Stimulated activated CD4-positive, alpha-beta T cell treated with anti-CD3 and anti-CD28 coated beads, Interleukin-1b, Interleukin-23, amount 100 ng/mL, for 4 hours (primary cell): ENCODE results near the gene QRICH1.

Source experiments
- DNase-seq, 2 donors: peaks; one replicate each; pipeline ENCODE4 v3.0.0-alpha.2; 2020; ENCODE audit warnings: low read depth in 2 of 2

The QRICH1 gene

DNA sequence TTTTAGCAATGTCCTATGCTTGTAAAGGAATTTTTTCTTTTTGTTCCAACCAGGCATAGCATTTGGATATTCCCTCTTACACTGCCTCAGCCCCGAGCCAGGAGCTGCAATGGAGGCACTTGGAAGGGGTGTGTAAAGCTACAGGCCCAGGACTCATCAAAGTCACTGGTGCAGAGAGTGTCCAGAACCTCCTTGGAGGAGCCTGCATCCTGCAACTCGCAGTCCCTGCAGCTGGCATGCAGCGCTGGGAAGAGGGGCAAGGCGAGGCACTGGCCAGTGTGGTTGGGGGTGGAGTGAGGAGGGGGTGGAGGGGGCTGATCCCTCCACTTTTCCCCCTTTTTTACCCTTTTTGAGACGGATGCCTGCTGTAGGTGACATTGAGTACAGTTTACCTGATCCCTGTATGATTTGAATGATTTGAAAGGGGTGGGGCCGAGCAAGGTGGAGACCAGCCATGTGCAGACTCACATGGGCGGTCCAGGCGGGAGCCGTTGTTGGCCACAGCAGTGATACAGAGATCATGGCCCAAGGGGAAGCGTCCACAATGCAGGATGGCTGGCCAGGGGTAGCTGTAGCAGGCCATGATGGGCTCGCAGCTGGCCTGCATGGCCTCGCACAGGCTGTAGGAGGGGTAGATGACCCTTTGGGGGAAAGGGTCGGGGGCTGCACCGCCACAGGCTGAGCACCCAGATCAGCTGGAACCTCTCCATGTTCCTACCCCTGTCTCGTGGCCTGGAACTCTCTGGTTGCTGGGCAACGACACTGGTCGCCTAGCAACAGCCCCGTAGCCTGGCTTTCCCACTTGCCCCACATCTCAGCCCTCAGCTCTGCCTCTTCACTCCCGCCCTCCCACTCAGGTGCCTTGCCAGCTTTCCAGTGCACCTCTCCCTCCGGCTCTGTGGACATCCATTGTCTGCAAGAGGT, 95.9 kb downstream of the QRICH1 start:
- DNase-seq: no peak

DNA sequence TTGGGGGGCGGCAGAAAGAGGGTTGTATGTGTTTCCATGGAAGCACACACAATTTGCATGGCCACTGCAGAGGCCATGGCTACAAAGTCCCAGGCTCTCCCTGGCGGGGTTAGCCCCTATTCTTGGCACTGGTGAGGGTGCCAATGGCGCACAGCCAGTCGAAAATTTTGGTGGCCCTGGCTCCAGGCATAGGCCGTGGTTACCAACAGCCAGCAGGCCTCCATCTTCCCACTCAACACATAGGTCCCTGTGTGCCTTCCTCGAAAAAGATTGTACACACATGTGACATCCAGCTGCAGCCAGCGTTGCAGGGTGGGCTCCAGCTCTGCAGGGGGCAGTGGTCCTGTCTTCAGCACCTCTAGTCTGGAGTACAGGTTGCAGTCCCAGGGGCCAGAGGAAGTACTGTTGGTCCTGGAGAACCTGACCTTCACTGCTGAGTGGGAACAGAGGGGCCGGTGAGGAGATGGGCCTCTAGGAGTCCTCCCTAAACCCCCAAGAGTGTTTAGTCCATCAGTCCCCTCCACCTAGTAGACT, 96.7 kb downstream of the QRICH1 start:
- no peak for DNase-seq

DNA sequence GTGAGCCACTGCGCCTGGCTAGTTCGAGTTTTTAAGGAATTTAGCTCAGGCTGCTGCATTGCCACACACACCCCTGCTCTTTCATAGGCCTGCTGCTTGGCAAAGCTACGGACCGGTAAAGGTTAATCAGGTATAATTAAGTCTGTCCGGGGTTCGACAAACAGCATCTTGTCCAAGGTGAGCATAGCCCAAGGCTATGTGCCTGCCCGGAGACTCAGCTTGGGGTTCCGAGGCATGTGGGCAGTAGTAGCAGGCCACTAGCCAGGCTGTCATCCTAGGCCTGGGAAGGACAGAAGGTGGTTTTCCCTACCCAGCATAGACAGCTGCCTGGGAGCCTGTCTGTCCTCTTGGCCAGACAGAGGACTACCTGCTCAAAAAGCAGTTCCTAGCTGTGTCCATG, 97.2 kb downstream of the QRICH1 start:
- no peak for DNase-seq

DNA sequence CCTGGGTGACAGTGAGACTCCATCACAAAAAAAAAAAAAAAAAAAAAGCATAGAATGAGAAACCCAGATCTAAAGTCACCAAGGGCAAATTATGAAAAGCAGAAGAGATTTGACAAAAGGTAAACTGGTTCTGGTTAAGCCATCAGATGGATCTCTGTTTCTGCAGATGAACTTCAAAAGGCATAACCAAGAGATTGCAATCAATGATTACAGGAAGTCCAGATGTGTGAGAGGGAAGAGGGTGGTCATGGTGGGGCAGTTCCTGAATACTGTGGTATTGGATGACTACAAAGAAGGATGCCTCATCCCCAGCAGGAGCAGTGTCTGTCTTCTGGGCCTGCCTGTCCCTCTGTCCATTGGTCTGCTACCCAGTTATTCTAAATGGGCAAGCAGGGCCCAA, 100.0 kb downstream of the QRICH1 start:
- no peak for DNase-seq

DNA sequence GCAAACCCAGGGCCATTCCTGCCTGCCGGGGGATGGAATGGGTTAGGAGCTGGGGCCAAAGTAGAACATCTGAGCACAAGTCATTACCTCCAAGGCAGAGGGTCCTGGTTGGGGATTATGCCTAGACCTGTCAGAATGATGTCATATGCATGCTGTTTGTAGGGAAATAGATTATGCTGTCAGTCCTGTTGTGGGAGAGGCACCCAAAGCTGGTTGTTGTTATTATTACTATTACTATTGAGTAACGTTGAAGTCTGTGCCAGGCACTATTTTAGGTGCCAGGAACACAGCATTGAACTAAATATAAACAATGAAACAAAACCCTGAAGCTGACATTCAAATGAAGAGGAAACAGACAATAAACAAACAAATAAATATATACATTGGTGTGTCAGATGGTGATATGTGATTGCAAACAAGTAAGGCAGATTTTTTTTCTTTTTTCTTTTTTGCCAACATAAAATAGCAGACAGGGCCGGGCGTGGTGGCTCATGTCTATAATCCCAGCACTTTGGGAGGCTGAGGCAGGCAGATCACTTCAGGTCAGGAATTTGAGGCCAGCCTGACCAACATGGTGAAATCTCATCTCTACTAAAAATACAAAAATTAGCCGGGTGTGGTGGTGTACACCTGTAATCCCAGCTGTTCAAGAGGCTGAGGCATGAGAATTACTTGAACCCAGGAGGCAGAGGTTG, 101.9 kb downstream of the QRICH1 start:
- no peak for DNase-seq

DNA sequence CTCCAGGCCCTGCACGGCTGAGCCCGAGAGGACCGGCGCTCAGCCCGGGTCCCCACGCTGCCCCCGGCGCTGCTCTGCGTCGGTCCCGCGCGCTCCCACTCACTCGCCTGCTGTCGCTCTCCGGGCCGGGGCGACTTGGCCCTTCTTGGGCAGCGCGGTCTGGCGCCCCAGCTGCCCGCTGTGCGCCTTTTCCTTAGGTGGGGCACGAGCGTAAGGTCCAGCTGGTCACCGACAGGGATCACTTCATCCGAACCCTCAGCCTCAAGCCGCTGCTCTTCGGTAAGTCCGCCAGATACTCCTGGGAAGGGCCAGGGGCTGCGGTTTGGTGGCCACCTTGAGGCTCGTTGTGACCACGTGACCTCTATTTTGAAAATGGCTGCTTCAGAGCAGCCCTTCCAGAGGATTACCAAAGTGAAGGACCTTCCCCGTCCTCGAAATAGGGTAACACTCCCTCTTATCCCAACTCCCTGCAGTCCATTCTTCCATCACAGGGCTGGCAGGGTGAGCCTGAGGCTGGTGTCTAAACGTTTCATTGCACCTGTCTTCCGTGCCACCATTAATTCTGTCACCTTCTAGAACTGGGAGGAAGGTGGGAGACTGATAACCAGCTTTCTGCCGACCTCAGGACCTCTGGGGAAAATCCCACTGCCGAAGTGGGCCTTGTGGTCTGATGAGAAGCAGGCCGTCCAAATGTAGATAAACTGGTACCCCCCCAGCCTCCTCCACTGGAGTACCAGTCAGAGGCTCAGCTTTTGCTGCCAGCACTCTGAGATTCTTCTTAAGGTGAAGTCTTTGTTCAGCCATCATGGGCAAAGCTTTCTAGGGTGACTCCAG, 103.0 kb downstream of the QRICH1 start:
- no peak for DNase-seq

DNA sequence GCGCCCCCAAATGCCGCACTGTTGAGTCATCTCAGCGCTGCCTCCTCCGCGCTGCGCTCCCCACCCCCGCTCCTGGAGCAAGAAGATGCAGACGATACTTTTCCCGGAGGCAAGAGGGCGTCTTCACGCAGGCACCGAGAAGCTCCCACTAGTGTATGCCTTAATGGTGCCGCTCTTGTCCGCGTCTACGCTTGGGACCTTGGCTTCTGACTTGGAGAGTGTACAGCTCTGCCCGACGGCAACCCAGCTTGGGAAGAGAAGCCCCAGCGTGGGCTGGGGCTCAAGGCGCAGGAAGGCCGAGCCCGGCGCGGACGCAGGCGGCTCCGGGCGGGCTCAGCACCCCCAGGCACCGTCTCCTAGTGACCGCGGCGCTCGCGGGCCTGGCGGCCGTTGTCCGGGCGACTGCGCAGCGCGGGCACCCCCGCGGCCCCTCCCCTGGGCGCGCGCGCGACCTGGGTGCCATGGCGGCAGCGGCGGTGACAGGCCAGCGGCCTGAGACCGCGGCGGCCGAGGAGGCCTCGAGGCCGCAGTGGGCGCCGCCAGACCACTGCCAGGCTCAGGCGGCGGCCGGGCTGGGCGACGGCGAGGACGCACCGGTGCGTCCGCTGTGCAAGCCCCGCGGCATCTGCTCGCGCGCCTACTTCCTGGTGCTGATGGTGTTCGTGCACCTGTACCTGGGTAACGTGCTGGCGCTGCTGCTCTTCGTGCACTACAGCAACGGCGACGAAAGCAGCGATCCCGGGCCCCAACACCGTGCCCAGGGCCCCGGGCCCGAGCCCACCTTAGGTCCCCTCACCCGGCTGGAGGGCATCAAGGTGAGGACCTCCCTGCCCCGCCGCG, 103.9 kb downstream of the QRICH1 start, which contains the start of gene P4HTM:
Gene P4HTM (plus strand): TSS at position 446 of the 840 bp plus-strand sequence. CDS start 16 bp downstream, at position 462.
- peak; percentile 77 to 80 for DNase-seq

DNA sequence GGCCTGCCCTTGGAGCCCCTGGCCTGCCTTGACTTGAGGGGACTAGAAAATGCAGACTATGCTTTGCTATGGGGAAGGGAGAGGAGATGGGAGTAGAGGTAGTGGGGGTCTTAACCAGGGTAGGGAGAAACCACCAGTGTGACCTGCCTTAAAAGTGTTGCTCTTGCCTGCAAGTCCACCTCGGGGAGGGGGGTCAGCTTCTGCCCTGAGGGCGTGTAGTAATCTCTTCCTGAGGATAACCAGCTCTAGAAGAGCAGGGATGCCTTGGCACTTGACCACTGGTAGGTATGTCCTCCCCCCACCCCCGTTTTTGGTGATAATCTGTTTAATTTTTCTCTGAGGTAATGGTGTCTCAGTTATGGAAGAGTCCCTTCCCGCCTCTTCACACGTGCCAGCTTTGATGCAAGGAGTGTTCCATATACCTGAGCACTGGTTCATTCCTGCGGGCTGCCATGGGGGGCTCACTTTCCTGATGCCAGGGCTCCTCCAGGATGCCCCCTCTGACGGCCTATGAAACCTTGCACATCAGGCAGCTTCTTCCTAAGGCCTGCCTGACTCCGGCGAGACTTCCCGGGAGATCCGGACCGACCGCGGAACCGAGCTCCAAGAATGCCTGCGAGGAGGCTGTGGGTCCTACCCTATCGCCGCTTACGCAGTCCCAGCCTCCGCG, 104.6 kb downstream of the QRICH1 start:
- no peak for DNase-seq

DNA sequence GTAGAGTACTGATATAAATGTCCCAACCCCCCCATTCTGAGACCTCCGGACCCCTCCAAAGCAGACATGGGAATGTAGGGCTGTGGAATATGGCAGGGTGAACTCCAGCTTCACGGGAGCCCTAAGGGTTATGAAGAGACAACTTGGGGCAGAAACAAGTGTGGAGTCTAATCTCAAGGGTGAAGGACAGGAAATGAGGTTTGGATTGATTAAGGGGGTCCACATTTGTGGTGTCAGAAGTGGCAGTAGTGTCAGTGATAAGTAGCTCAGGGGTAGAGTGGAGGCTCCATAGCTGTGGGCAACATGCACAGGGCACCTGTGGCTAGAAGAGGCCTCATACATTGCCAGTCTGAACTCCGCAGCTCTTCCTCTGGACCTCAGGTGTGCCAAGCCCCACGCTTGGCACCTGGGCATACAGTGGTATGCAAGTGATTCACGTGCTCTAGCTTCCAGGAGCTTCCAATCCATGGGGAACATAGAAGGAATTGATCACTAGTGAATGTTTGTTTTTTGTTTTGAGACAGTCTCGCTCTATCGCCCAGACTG, 108.0 kb downstream of the QRICH1 start:
- DNase-seq: no peak

DNA sequence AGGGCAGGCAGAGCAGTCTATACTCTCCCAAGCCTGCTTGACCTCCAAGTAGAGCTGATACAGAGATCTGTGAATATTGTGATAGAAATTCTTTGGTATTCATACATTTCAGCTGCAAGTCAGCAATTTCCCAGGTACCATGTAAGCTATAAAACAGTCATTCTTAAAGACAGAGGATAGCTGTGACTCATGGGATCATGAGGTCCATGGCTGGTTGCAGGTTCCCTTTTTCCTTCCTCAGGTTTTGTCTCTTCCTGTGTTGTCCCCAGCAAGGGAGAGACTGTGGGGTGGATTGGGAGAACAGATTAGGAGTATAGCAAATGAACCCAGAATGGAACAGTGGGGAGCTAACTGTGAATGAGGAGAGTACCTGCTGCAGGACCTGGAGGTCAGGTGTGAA, 109.2 kb downstream of the QRICH1 start:
- DNase-seq: no peak

DNA sequence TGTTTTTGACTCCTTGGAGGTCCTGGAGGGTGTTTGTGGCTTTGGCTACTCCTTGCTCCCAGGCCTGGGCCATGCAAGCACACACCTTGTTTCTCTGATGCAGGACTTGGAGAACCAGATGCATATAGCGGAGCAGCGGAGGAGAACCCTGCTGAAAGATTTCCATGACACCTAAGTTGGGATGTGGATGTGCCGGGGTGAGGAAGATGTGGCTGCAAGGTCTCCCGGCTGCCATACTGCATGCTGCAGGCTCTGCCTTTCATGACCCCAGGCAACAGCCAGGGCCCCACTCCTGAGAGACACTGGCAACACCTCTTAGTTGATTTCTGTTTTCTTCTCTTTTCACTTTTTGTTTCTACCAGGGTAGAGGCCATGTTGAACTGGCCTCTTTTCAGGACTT, 110.8 kb downstream of the QRICH1 start:
- no peak for DNase-seq

DNA sequence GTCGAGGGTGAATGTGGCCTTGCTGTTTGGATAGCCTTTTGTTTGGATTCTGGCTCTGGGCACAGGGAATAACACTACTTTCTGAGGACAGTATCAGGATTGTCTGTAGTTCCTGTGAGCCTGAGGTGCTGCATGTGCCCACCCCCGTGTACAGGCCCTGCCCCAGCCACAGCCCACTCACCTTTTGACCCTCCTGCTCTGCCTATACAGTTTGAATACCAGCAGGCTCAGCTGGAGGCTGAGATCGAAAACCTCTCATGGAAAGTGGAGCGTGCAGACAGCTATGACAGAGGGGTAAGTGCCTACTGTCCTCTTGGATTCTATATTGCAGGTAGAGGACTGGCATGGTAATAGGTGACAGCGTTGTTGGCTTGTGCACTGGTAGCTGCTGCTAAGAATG, 111.2 kb downstream of the QRICH1 start:
- DNase-seq: no peak

DNA sequence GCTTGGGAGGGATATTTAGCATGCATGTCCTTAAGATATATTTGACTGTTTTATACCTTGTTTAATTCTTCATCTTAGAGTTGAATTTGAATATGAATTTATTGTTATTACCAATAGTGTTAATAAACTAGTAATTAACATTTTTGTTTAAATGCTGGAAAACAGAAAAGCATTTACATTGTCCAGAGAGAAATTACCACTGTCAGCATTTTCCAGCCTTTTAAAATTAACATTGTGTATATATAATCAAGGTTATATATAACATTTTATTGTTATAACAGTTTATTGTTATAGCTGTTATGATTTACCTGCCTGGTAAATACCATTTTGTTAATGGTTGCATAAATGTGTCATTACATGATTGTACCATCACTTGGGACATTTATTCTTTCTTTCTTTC, 111.9 kb downstream of the QRICH1 start:
- no peak for DNase-seq

DNA sequence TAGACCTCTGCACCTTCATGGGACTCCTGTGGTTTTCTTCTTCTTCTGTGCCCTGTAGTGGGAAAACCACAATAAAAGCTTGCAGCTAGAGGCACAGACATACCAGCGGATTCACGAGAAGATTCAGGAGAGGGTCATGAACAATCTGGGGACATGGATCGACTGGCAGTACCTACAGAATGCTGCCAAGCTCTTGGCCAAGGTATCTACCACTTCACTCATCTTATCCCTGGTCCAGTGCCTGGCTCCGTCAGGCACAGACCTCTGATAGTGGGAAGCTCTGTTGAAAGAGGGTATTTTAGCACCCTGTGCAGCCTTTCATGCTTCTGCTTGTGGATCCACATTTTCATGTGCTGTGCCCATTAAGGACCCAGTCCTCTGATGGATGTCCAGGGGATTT, 113.6 kb downstream of the QRICH1 start:
- no peak for DNase-seq
